VCaP (cell line): Measurements from ENCODE around the gene STX4.

Experiments used
- H3K27ac ChIP-seq: fragments of 450-650 bp; 2 replicates; pipeline ENCODE4 v1.5.1; 2017
- TF ChIP-seq, protein P1 (sequence below): fragments of 450-650 bp; conservative IDR thresholded peaks from 2 replicates; pipeline ENCODE4 v1.5.1; 2017; ENCODE audit warnings: mild to moderate bottlenecking, moderate library complexity

STX4 gene

DNA sequence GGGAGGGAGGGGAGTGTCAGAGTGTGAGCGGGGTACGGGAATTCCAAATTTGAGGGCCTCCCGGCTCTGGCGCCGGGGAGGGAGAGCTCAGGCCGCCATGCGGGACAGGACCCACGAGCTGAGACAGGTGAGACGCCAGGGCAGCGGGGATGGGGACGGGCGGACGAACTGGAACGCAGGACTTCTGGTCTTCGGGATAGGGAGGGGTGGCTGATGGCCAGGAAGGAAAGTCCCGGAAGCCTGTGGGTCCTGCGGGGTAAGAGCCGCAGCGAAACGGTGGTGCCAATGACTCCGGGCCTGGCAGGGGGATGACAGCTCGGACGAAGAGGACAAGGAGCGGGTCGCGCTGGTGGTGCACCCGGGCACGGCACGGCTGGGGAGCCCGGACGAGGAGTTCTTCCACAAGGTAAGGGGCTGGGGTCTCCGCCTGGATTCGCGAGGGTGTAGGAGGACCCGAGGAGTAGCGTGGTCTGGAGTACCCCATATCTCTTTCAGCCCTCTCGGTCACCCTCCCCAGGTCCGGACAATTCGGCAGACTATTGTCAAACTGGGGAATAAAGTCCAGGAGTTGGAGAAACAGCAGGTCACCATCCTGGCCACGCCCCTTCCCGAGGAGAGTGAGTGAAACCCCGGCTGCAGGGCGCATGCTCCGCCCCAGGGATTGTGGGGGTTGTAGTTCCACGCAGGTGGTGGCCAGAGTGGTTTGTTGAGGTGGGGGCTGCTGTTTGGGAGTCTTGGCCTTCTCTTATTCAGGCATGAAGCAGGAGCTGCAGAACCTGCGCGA, 543 bp downstream of the STX4 start:
- H3K27ac ChIP-seq = peak overlapping the region; percentile 60; the same call in 1 of the 2 replicates
- TF ChIP-seq, protein P1, sequence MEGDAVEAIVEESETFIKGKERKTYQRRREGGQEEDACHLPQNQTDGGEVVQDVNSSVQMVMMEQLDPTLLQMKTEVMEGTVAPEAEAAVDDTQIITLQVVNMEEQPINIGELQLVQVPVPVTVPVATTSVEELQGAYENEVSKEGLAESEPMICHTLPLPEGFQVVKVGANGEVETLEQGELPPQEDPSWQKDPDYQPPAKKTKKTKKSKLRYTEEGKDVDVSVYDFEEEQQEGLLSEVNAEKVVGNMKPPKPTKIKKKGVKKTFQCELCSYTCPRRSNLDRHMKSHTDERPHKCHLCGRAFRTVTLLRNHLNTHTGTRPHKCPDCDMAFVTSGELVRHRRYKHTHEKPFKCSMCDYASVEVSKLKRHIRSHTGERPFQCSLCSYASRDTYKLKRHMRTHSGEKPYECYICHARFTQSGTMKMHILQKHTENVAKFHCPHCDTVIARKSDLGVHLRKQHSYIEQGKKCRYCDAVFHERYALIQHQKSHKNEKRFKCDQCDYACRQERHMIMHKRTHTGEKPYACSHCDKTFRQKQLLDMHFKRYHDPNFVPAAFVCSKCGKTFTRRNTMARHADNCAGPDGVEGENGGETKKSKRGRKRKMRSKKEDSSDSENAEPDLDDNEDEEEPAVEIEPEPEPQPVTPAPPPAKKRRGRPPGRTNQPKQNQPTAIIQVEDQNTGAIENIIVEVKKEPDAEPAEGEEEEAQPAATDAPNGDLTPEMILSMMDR = no peak

DNA sequence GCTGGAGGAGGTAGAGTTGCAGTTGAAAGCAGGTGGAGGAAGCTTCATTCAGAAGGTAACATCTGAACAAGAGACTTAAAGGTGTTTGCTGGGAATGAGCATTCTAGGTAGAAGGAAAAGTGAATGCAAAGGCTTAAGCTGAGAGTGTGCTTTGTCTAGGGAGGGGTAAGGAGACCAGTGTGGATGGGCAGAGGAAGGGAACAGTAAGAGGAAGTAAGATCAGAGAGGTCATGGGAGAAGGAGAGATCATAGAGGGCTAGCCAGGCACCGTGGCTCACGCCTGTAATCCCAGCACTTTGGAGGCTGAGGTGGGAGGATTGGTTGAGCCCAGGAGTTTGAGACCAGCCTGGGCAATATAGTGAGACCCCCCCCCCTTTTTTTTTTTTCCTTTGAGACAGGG, 3.3 kb downstream of the STX4 start:
- TF ChIP-seq, protein P1 = no peak
- H3K27ac ChIP-seq = no peak overlapping the region

- TF ChIP-seq, protein P1 = no peak
- no peak overlapping the region for H3K27ac ChIP-seq
Measured at GRCh38 chr16:31038993-31039392, 5.6 kb downstream of the STX4 start.

GRCh38 chr16:31042866-31043265, 9.5 kb downstream of the STX4 start:
- TF ChIP-seq, protein P1 = no peak
- no peak overlapping the region for H3K27ac ChIP-seq

DNA sequence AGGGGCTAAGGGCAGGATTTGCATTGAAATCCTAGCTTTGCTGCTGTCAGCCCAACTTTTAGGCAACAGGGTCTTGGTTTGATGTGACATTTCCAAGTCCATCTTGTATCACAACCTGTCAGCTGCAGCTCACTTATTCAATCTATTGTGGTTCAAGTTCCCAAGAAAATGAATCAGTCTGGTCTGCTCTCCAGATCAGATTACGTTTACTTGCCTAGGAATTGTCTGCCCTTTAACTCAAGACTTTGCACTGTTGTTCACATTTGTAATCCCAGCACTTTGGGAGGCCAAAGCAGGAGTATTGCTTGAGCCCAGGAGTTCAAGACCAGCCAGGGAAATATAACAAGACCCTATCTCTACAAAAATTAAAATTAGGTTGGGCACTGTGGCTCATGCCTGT, 10.0 kb downstream of the STX4 start:
- TF ChIP-seq, protein P1 = no peak
- H3K27ac ChIP-seq = no peak overlapping the region

- H3K27ac ChIP-seq = no peak overlapping the region
- TF ChIP-seq, protein P1 = no peak
Measured at GRCh38 chr16:31043898-31044481, 10.6 kb downstream of the STX4 start.

DNA sequence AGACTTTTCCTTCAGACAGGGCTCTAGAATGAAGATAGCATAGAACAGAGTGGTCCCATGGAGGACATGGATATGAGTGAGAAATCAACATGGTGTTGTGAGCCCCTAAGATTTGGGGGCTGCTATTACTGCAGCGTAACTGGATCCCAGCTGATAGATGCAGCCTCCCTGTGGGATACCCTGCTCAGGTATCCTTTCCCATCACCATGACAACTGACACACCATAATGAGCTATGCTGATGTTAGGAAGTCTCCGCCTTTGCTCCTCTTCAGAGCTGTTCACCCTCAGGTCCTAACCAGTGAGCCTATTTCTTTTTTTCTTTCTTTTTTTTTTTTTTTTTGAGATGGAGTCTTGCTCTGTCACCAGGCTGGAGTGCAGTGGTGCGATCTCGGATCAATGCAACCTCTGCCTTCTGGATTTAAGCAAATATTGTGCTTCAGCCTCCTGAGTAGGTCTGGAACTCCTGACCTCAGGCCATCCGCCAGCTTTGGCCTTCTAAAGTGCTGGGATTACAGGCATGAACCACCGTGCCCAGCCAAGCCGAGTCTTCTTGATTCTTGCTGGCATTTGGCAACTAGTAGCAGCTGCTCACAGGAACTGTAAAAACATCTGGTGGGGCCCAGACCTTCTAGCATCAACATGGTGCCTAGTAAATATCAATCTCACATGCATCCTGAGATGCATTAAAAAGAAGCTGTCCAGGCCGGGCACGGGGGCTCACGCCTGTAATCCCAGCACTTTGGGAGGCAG, 17.1 kb downstream of the STX4 start:
- no peak overlapping the region for H3K27ac ChIP-seq
- TF ChIP-seq, protein P1 = no peak
